Measurements from ENCODE around the gene KCTD14.
"Not testable (repeated sequence)": the region's sequence is repeated elsewhere in the genome, so short reads cannot be mapped to it uniquely, and the experiment has no call there.

The KCTD14 gene

GRCh38 chr11:78045851-78046485 is 22.9 kb upstream of the KCTD14 start:
- DNase-seq, result peak; percentile 60

GRCh38 chr11:78044706-78045105 is 21.6 kb upstream of the KCTD14 start:
- no peak for DNase-seq

GRCh38 chr11:78041843-78042440 is 18.9 kb upstream of the KCTD14 start:
- DNase-seq, result no peak

GRCh38 chr11:78041380-78041719 is 18.3 kb upstream of the KCTD14 start:
- not testable (repeated sequence) for DNase-seq

GRCh38 chr11:78040691-78041379 is 17.8 kb upstream of the KCTD14 start:
- DNase-seq, result no peak

GRCh38 chr11:78039919-78040671 is 17.0 kb upstream of the KCTD14 start:
- DNase-seq, result peak; percentile 93

- no peak for DNase-seq
These were observed 16.4 kb upstream of the KCTD14 start for GRCh38 chr11:78039391-78039918.

GRCh38 chr11:78038697-78039313 is 15.7 kb upstream of the KCTD14 start:
- no peak for DNase-seq

- no peak for DNase-seq
These were observed 14.9 kb upstream of the KCTD14 start for GRCh38 chr11:78037825-78038620.

GRCh38 chr11:78037056-78037455 is 14.0 kb upstream of the KCTD14 start:
- no peak for DNase-seq

GRCh38 chr11:78036313-78036712 is 13.2 kb upstream of the KCTD14 start:
- no peak for DNase-seq

GRCh38 chr11:78034623-78035022 is 11.5 kb upstream of the KCTD14 start:
- DNase-seq, result no peak

- no peak for DNase-seq
These were observed 10.0 kb upstream of the KCTD14 start for GRCh38 chr11:78033040-78033439.

- DNase-seq, result no peak
These were observed 9.0 kb upstream of the KCTD14 start for GRCh38 chr11:78032090-78032489.

GRCh38 chr11:78031629-78032028 is 8.6 kb upstream of the KCTD14 start:
- no peak for DNase-seq

- DNase-seq, result no peak
These were observed 7.6 kb upstream of the KCTD14 start for GRCh38 chr11:78030429-78031325.

GRCh38 chr11:78028423-78028822 is 5.3 kb upstream of the KCTD14 start:
- not testable (repeated sequence) for DNase-seq

GRCh38 chr11:78027759-78028158 is 4.7 kb upstream of the KCTD14 start:
- DNase-seq, result no peak

GRCh38 chr11:78025378-78025777 is 2.3 kb upstream of the KCTD14 start:
- no peak for DNase-seq

GRCh38 chr11:78023426-78023825 is 350 bp upstream of the KCTD14 start:
- no peak for DNase-seq

- no peak for DNase-seq
These were observed 1.5 kb downstream of the KCTD14 start for GRCh38 chr11:78021611-78022010.

Data from fibroblast of skin of back (primary cell).